ENCODE results near the gene SLC4A4.

The SLC4A4 gene

DNA sequence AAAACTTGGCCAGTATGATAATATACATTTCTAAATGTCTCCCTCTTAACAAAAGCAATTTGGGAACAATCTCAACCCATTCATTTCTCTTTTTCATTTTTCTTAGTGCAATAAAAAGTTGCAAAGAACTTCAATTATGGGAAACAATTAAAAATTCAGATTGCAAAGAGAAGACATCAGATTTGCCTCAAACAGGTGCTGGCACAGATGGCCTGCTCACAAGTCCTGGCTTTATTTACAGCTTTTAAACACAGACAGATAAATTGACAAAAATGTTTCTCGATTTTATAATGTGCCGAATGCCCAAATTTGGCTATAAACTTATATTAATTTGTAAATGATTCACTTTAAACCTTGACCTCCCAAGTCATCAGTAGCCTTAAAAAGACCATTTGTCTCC, 28.7 kb downstream of the SLC4A4 start:
- TF ChIP-seq EGR1 (IDR thresholded peaks at IDR 0.05) (no peak), YY1 (IDR thresholded peaks at IDR 0.05; ENCODE audit: low read depth) (no peak)

DNA sequence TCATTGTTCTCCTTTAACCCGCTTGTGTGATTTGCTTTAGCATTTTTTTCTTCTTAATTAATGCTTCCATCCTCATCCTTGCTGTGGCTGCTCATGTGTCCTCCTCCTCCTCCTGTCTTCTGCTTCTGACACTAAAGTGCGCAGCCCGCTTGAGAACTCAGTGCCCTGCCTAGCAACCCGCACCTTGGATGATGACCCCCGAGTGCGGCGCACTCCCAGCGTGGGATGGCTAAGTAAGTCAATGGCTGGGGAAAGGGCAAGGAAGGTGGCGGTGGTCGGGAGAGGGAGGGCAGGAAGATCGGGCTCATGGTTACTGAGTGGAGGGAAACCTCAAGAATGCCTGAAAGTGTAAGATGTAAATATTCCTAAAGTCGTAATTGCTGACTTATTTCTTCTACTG, 30.1 kb downstream of the SLC4A4 start:
- TF ChIP-seq CREB1 (IDR thresholded peaks at IDR 0.05; ENCODE audit: low read depth) = no peak
- no peak for TF ChIP-seq ZBTB7A (IDR thresholded peaks at IDR 0.05; ENCODE audit: low read depth)
- TF ChIP-seq, protein P1, sequence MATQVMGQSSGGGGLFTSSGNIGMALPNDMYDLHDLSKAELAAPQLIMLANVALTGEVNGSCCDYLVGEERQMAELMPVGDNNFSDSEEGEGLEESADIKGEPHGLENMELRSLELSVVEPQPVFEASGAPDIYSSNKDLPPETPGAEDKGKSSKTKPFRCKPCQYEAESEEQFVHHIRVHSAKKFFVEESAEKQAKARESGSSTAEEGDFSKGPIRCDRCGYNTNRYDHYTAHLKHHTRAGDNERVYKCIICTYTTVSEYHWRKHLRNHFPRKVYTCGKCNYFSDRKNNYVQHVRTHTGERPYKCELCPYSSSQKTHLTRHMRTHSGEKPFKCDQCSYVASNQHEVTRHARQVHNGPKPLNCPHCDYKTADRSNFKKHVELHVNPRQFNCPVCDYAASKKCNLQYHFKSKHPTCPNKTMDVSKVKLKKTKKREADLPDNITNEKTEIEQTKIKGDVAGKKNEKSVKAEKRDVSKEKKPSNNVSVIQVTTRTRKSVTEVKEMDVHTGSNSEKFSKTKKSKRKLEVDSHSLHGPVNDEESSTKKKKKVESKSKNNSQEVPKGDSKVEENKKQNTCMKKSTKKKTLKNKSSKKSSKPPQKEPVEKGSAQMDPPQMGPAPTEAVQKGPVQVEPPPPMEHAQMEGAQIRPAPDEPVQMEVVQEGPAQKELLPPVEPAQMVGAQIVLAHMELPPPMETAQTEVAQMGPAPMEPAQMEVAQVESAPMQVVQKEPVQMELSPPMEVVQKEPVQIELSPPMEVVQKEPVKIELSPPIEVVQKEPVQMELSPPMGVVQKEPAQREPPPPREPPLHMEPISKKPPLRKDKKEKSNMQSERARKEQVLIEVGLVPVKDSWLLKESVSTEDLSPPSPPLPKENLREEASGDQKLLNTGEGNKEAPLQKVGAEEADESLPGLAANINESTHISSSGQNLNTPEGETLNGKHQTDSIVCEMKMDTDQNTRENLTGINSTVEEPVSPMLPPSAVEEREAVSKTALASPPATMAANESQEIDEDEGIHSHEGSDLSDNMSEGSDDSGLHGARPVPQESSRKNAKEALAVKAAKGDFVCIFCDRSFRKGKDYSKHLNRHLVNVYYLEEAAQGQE (IDR thresholded peaks at IDR 0.05; ENCODE audit: low read depth) = no peak
- no peak for TF ChIP-seq YY1 (IDR thresholded peaks at IDR 0.05; ENCODE audit: low read depth)
- no peak for TF ChIP-seq TAF1 (IDR thresholded peaks at IDR 0.05; ENCODE audit: low read depth)
- no peak for TF ChIP-seq TEAD4 (IDR thresholded peaks at IDR 0.05)
- no peak for TF ChIP-seq TCF12 (IDR thresholded peaks at IDR 0.05; ENCODE audit: low read depth)
- TF ChIP-seq RAD21 (IDR thresholded peaks at IDR 0.05; ENCODE audit: low read depth) = no peak
- TF ChIP-seq, protein P2, sequence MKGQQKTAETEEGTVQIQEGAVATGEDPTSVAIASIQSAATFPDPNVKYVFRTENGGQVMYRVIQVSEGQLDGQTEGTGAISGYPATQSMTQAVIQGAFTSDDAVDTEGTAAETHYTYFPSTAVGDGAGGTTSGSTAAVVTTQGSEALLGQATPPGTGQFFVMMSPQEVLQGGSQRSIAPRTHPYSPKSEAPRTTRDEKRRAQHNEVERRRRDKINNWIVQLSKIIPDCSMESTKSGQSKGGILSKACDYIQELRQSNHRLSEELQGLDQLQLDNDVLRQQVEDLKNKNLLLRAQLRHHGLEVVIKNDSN (IDR thresholded peaks at IDR 0.05) = no peak
- no peak for TF ChIP-seq EGR1 (IDR thresholded peaks at IDR 0.05)
- TF ChIP-seq EP300 (IDR thresholded peaks at IDR 0.05; ENCODE audit: borderline replicate concordance) = no peak
- no peak for TF ChIP-seq CEBPB (IDR thresholded peaks at IDR 0.05)
- no peak for TF ChIP-seq NFIC (IDR thresholded peaks at IDR 0.05)
- TF ChIP-seq, protein P3, sequence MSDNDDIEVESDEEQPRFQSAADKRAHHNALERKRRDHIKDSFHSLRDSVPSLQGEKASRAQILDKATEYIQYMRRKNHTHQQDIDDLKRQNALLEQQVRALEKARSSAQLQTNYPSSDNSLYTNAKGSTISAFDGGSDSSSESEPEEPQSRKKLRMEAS (IDR thresholded peaks at IDR 0.05) = no peak
- no peak for TF ChIP-seq FOXM1 (IDR thresholded peaks at IDR 0.05; ENCODE audit: borderline replicate concordance, low read depth)

DNA sequence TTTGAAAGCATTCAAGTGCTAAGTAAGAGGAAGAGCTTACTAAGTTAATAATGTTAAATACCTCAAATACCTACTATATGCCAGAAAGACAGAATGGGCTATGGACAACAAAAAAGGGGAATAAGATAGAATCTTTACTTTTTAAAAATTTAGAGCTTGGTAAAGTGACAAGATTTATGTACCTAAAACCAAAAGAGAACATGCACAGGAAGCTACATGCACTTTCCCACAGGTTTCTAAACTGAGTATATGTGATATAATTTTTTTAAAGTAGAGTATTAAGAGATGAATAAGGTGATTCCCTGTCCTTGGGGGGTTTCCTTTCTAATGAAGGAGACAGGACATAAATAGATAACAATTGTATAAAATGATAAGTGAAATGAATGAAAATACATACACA, 30.7 kb downstream of the SLC4A4 start:
- TF ChIP-seq TAF1 (IDR thresholded peaks at IDR 0.05; ENCODE audit: low read depth) (no peak), CREB1 (IDR thresholded peaks at IDR 0.05; ENCODE audit: low read depth) (no peak), TCF12 (IDR thresholded peaks at IDR 0.05; ENCODE audit: low read depth) (no peak), EP300 (IDR thresholded peaks at IDR 0.05; ENCODE audit: borderline replicate concordance) (no peak), TEAD4 (IDR thresholded peaks at IDR 0.05) (no peak), RAD21 (IDR thresholded peaks at IDR 0.05; ENCODE audit: low read depth) (no peak), FOXM1 (IDR thresholded peaks at IDR 0.05; ENCODE audit: borderline replicate concordance, low read depth) (no peak), EGR1 (IDR thresholded peaks at IDR 0.05) (no peak), ZBTB7A (IDR thresholded peaks at IDR 0.05; ENCODE audit: low read depth) (no peak), NFIC (IDR thresholded peaks at IDR 0.05) (no peak), YY1 (IDR thresholded peaks at IDR 0.05; ENCODE audit: low read depth) (no peak), CEBPB (IDR thresholded peaks at IDR 0.05) (no peak)
- TF ChIP-seq, protein P1 (IDR thresholded peaks at IDR 0.05; ENCODE audit: low read depth) = no peak
- TF ChIP-seq, protein P3 (IDR thresholded peaks at IDR 0.05) = no peak
- TF ChIP-seq, protein P2 (IDR thresholded peaks at IDR 0.05) = no peak

DNA sequence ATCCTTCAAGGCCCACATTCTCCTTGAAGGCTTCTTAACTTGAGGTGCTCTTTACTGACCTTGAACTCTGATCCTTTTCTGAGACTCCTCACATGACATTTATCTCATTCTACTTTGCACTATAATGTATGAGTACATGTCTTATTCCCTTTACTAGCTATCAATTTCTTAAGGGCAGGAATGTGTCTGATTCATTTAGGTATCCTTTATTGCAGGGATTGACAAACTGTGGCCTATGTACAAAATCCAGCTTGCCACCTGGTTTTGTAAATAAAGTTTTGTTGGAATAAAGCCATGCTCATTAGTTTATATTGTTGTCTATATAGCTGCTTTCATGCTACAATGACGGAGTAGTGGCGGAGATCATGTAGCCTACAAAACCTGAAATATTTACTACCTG, 36.7 kb downstream of the SLC4A4 start:
- TF ChIP-seq, protein P1 (IDR thresholded peaks at IDR 0.05; ENCODE audit: low read depth) = no peak
- TF ChIP-seq, protein P2 (IDR thresholded peaks at IDR 0.05) = no peak
- TF ChIP-seq TEAD4 (IDR thresholded peaks at IDR 0.05) = no peak
- TF ChIP-seq EGR1 (IDR thresholded peaks at IDR 0.05) = no peak
- no peak for TF ChIP-seq NFIC (IDR thresholded peaks at IDR 0.05)
- no peak for TF ChIP-seq TAF1 (IDR thresholded peaks at IDR 0.05; ENCODE audit: low read depth)
- TF ChIP-seq YY1 (IDR thresholded peaks at IDR 0.05; ENCODE audit: low read depth) = no peak
- no peak for TF ChIP-seq ZBTB7A (IDR thresholded peaks at IDR 0.05; ENCODE audit: low read depth)
- no peak for TF ChIP-seq CEBPB (IDR thresholded peaks at IDR 0.05)
- TF ChIP-seq RAD21 (IDR thresholded peaks at IDR 0.05; ENCODE audit: low read depth) = no peak
- no peak for TF ChIP-seq CREB1 (IDR thresholded peaks at IDR 0.05; ENCODE audit: low read depth)
- TF ChIP-seq TCF12 (IDR thresholded peaks at IDR 0.05; ENCODE audit: low read depth) = no peak
- TF ChIP-seq FOXM1 (IDR thresholded peaks at IDR 0.05; ENCODE audit: borderline replicate concordance, low read depth) = no peak
- TF ChIP-seq, protein P3 (IDR thresholded peaks at IDR 0.05) = no peak
